HepG2 (cell line): ENCODE data around the gene NPPC. TPM values are rescaled to one million over a fixed set of nuclear protein-coding genes. Genes with fewer than 3 reads are reported as not detected.

ENCODE experiments used
- ARNT2 ChIP-seq: sonication (generic); formaldehyde crosslinking; IDR thresholded peaks from 2 replicates; pipeline ENCODE4 v1.8.0; 2022; ENCODE audit warnings: mild to moderate bottlenecking, low read depth, missing genetic modification reagents, moderate library complexity
- CTCF ChIP-seq: sonication (generic); formaldehyde crosslinking; IDR thresholded peaks from 2 replicates; pipeline ENCODE4 v1.5.0; 2020; ENCODE audit warnings: mild to moderate bottlenecking, missing genetic modification reagents, moderate library complexity
- ETV5 ChIP-seq: IDR thresholded peaks from 2 replicates; pipeline ENCODE4 v1.6.1; 2018; ENCODE audit warnings: missing biosample characterization, missing genetic modification reagents, inconsistent platforms, borderline replicate concordance
- FOXK1 ChIP-seq: sonication (generic); formaldehyde crosslinking; IDR thresholded peaks from 2 replicates; pipeline ENCODE4 v1.4.0; 2020; ENCODE audit warnings: low read depth, missing genetic modification reagents, borderline replicate concordance
- KDM1A ChIP-seq: IDR thresholded peaks from 2 replicates; pipeline ENCODE4 v1.6.1; 2016; ENCODE audit warnings: missing compliant biosample characterization
- NFKB2 ChIP-seq: sonication (generic); formaldehyde crosslinking; IDR thresholded peaks from 2 replicates; pipeline ENCODE4 v1.4.0; 2020; ENCODE audit warnings: missing genetic modification reagents, borderline replicate concordance
- NR2F2 ChIP-seq: IDR thresholded peaks from 2 replicates; pipeline ENCODE4 v1.6.1; 2012; ENCODE audit warnings: low read depth, inconsistent platforms, borderline replicate concordance
- PITX1 ChIP-seq: sonication (generic); formaldehyde crosslinking; IDR thresholded peaks from 2 replicates; pipeline ENCODE4 v1.5.1; 2020; ENCODE audit warnings: mild to moderate bottlenecking, missing genetic modification reagents
- SKI ChIP-seq: fragments of 450-650 bp; IDR thresholded peaks from one replicate; pipeline ENCODE4 v1.6.1; 2018; ENCODE audit warnings: mild to moderate bottlenecking; ENCODE audit not compliant: partially characterized antibody
- UBTF ChIP-seq: sonication (generic); formaldehyde crosslinking; IDR thresholded peaks from 2 replicates; pipeline ENCODE4 v1.4.0; 2020; ENCODE audit warnings: mild to moderate bottlenecking, missing genetic modification reagents
- ZBTB39 ChIP-seq: sonication (generic); formaldehyde crosslinking; IDR thresholded peaks from 2 replicates; pipeline ENCODE4 v1.5.0; 2020; ENCODE audit warnings: missing genetic modification reagents
- ZBTB46 ChIP-seq: sonication (generic); formaldehyde crosslinking; IDR thresholded peaks from 2 replicates; pipeline ENCODE4 v1.4.0; 2020; ENCODE audit warnings: mild to moderate bottlenecking, missing genetic modification reagents, borderline replicate concordance
- ZGPAT ChIP-seq: IDR thresholded peaks from 2 replicates; pipeline ENCODE4 v1.6.1; 2016; ENCODE audit warnings: mild to moderate bottlenecking
- ZNF512 ChIP-seq: sonication (generic); formaldehyde crosslinking; IDR thresholded peaks from 2 replicates; pipeline ENCODE4 v1.4.0; 2020; ENCODE audit warnings: mild to moderate bottlenecking, missing genetic modification reagents
- ZNF672 ChIP-seq: sonication (generic); formaldehyde crosslinking; IDR thresholded peaks from 2 replicates; pipeline ENCODE4 v1.8.1; 2022; ENCODE audit warnings: missing genetic modification reagents
- ZNF788 ChIP-seq: sonication (generic); formaldehyde crosslinking; IDR thresholded peaks from 2 replicates; pipeline ENCODE4 v1.5.0; 2020; ENCODE audit warnings: mild to moderate bottlenecking, missing genetic modification reagents, borderline replicate concordance
- ZSCAN25 ChIP-seq: sonication (generic); formaldehyde crosslinking; IDR thresholded peaks from 2 replicates; pipeline ENCODE4 v1.8.0; 2022; ENCODE audit warnings: mild to moderate bottlenecking, missing genetic modification reagents
- ZSCAN29 ChIP-seq: sonication (generic); formaldehyde crosslinking; conservative IDR thresholded peaks from 2 replicates; pipeline ENCODE4 v1.4.0; 2020; ENCODE audit warnings: mild to moderate bottlenecking, missing genetic modification reagents
- polyA plus RNA-seq, 8 experiments: library from polyadenylated mRNA; depleted of rRNA in 3 of 8; stranded (reverse) in 7 of 8; unstranded in 1 of 8; fragments of >200 nt; fragmentation: Illumina TruSeq in 4 of 8; extraction: Trizol in 4 of 8; gene quantifications; 2 replicates each; pipeline versions ENCODE4 v1.2.1 to v1.2.3, GENCODE V29; 2011 to 2016; ENCODE audit warnings: low read depth in 4 of 8, missing spikeins in 1 of 8, mixed read lengths in 1 of 8; ENCODE audit not compliant: insufficient read depth in 1 of 8
- total RNA-seq, 5 experiments: library from RNA; depleted of rRNA; stranded (reverse); fragments of >200 nt; fragmentation: Illumina TruSeq; extraction: Trizol; gene quantifications; 2 replicates each; pipeline ENCODE4 v1.2.3, GENCODE V29; 2016; ENCODE audit warnings: low read depth in 1 of 5

NPPC gene
- total and polyA plus RNA-seq, 2 of the 13 experiments (the other 11 are each of a cell fraction or from before 2014, with no cell fraction given), result 0.11 TPM; not detected in 1

- TF ChIP-seq FOXK1 (CRISPR knock-in tag), result no peak; the same call in 1 of the 2 replicates
- TF ChIP-seq ZBTB46, result no peak
- no peak for TF ChIP-seq ZNF672 (CRISPR knock-in tag)
- TF ChIP-seq ZNF788 (CRISPR knock-in tag), result peak; percentile 75; the same call in 1 of the 2 replicates
- peak; percentile 99 for TF ChIP-seq CTCF (CRISPR knock-in tag)
- 0 out of 2 replicates have a peak, but pooled peaks have one; percentile 5 for TF ChIP-seq PITX1
- TF ChIP-seq SKI, result peak; percentile 35
- no peak for TF ChIP-seq NR2F2
- TF ChIP-seq ZSCAN29 (CRISPR knock-in tag), result peak; percentile 62
- 0 out of 2 replicates have a peak, but pooled peaks have one; percentile 38 for TF ChIP-seq KDM1A (CRISPR knock-in tag)
- TF ChIP-seq ETV5 (CRISPR knock-in tag), result peak; percentile 43; the same call in 1 of the 2 replicates
- no peak for TF ChIP-seq ZNF512
- peak; percentile 71 for TF ChIP-seq UBTF
- no peak for TF ChIP-seq ARNT2 (CRISPR knock-in tag)
- peak; percentile 65 for TF ChIP-seq ZSCAN25 (CRISPR knock-in tag)
- TF ChIP-seq NFKB2 (CRISPR knock-in tag), result peak; percentile 60; the same call in 1 of the 2 replicates
- TF ChIP-seq ZGPAT (CRISPR knock-in tag), result peak; percentile 60; the same call in 1 of the 2 replicates
- peak; percentile 18; the same call in 1 of the 2 replicates for TF ChIP-seq ZBTB39 (CRISPR knock-in tag)
Measured at GRCh38 chr2:231900486-231900942, 25.7 kb downstream of the NPPC start (continued).
